Lower leg skin (tissue), 3 donors: ENCODE measurements around the gene CLSTN2.

Experiments
- CTCF ChIP-seq, 3 donors: fragments of 450-650 bp; IDR thresholded peaks; one replicate each; pipeline ENCODE4 v1.5.1; 2016; ENCODE audit warnings: antibody characterized with exemption in 3 of 3, mild to moderate bottlenecking in 3 of 3, moderate library complexity in 2 of 3
- POLR2A ChIP-seq, 2 donors: fragments of 450-650 bp; IDR thresholded peaks; one replicate each; pipeline ENCODE4 v1.6.1; 2016 to 2017; ENCODE audit warnings: antibody characterized with exemption in 2 of 2, mild to moderate bottlenecking in 1 of 2, moderate library complexity in 1 of 2

- no peak for TF ChIP-seq POLR2A (IDR thresholded peaks at IDR 0.05)
- no peak for TF ChIP-seq CTCF (IDR thresholded peaks at IDR 0.05)
Measured at GRCh38 chr3:140375002-140375401, 440.0 kb downstream of the CLSTN2 start.
